GM12801 (cell line): ENCODE measurements around the gene CUBN.

Experiments
- CTCF ChIP-seq: IDR thresholded peaks from one replicate; pipeline ENCODE4 v1.5.1; 2011; ENCODE audit warnings: control low read depth; ENCODE audit not compliant: insufficient read length; ENCODE audit errors: extremely low read depth

Gene CUBN

GRCh38 chr10:17151716-17152115, 22.1 kb upstream of the CUBN start:
- TF ChIP-seq CTCF, result no peak

- no peak for TF ChIP-seq CTCF
These were observed 18.4 kb upstream of the CUBN start for GRCh38 chr10:17147884-17148489.

GRCh38 chr10:17146892-17147291, 17.3 kb upstream of the CUBN start:
- TF ChIP-seq CTCF, result no peak

- TF ChIP-seq CTCF, result no peak
These were observed 15.6 kb upstream of the CUBN start for GRCh38 chr10:17145239-17145638.

- TF ChIP-seq CTCF, result no peak
These were observed 15.1 kb upstream of the CUBN start for GRCh38 chr10:17144757-17145156.

GRCh38 chr10:17144032-17144431, 14.4 kb upstream of the CUBN start:
- TF ChIP-seq CTCF, result no peak

- TF ChIP-seq CTCF, result no peak
These were observed 13.6 kb upstream of the CUBN start for GRCh38 chr10:17143055-17143690.
